A549 (cell line): ENCODE results near the gene NFE2L2.

Experiments
- CTCF ChIP-seq: fragments of >200 bp; sonication (Bioruptor Twin); formaldehyde crosslinking; IDR thresholded peaks from 3 replicates; pipeline ENCODE4 v1.5.1; 2016
- ESRRA ChIP-seq: fragments of 150-350 bp; IDR thresholded peaks from 2 replicates; pipeline ENCODE4 v1.6.1; 2014; ENCODE audit warnings: mild to moderate bottlenecking, low read length, borderline replicate concordance
- PBX3 ChIP-seq: IDR thresholded peaks from 2 replicates; pipeline ENCODE4 v1.6.1; 2012
- PHF8 ChIP-seq: fragments of 200-600 bp; sonication (generic); IDR thresholded peaks from 2 replicates; pipeline ENCODE4 v1.6.1; 2016; ENCODE audit warnings: low read depth, mild to moderate bottlenecking, antibody characterized with exemption, moderate library complexity, borderline replicate concordance
- POLR2A ChIP-seq: IDR thresholded peaks from 2 replicates; pipeline ENCODE4 v1.6.1; 2012; ENCODE audit warnings: mild to moderate bottlenecking, low read length
- RCOR1 ChIP-seq: fragments of 150-350 bp; IDR thresholded peaks from 2 replicates; pipeline ENCODE4 v1.6.1; 2014; ENCODE audit warnings: antibody characterized with exemption, low read length, low read depth

- no peak for TF ChIP-seq PHF8
- no peak for TF ChIP-seq ESRRA
- TF ChIP-seq CTCF: no peak
- TF ChIP-seq POLR2A: no peak
- TF ChIP-seq PBX3: no peak
- no peak for TF ChIP-seq RCOR1
Observed at GRCh38 chr2:177192788-177193187, 71.7 kb downstream of the NFE2L2 start.
